ENCODE measurements around the gene PPM1K.
A peak's percentile ranks its signal among the peaks of the same experiment; 100 is the strongest.

The PPM1K gene

DNA sequence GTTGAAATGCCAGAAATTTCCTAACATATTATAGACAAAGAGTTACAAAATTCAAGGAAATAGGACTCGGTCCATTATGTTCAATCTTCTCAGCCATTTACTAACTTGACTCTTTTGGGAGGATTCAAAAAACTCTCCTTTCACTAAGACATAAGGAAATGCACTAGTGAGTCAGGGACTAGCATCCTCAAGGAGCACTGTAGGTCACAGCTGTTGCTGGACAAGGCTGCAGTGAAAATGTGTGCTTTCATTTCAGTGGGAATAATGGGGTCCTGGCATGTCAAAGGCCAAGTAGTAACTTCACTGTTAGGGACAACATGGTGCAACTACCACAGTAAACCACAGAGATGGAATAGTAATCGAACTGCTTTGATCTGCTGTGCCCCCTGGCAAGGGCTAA is 69.0 kb downstream of the PPM1K start:
- Histone ChIP-seq H3K9me3 (ENCODE audit: low read length) (no peaks in the 10 kb centered on the region), H3K9me2 (ENCODE audit: low read depth, low read length) (no peaks in the 10 kb centered on the region), H2AFZ (ENCODE audit: low read length) (no peak overlapping the region), H3K27ac (ENCODE audit: low read depth, low read length, poor library complexity, severe bottlenecking) (no peak overlapping the region), H3F3A (ENCODE audit: insufficient read depth, low read length) (no peaks in the 10 kb centered on the region), H3K4me3 (ENCODE audit: low read depth, low read length, poor library complexity, severe bottlenecking) (no peak overlapping the region), H3K9ac (ENCODE audit: low read length) (no peak overlapping the region), H3K4me1 (ENCODE audit: insufficient read depth, low read length, severe bottlenecking) (no peaks in the 10 kb centered on the region), H4K20me1 (ENCODE audit: insufficient read depth, low read length) (no peaks in the 10 kb centered on the region), H3K79me2 (ENCODE audit: insufficient read depth, low read length) (no peaks in the 10 kb centered on the region), H3K27me3 (ENCODE audit: insufficient read depth, low read length) (no peaks in the 10 kb centered on the region), H3K4me2 (ENCODE audit: low read length) (no peak overlapping the region), H3K36me3 (ENCODE audit: insufficient read depth, low read length) (no peaks in the 10 kb centered on the region)
- TF ChIP-seq, protein P1, sequence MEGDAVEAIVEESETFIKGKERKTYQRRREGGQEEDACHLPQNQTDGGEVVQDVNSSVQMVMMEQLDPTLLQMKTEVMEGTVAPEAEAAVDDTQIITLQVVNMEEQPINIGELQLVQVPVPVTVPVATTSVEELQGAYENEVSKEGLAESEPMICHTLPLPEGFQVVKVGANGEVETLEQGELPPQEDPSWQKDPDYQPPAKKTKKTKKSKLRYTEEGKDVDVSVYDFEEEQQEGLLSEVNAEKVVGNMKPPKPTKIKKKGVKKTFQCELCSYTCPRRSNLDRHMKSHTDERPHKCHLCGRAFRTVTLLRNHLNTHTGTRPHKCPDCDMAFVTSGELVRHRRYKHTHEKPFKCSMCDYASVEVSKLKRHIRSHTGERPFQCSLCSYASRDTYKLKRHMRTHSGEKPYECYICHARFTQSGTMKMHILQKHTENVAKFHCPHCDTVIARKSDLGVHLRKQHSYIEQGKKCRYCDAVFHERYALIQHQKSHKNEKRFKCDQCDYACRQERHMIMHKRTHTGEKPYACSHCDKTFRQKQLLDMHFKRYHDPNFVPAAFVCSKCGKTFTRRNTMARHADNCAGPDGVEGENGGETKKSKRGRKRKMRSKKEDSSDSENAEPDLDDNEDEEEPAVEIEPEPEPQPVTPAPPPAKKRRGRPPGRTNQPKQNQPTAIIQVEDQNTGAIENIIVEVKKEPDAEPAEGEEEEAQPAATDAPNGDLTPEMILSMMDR (IDR thresholded peaks at IDR 0.05; ENCODE audit: low read length), result no peak
- TF ChIP-seq EZH2 (IDR thresholded peaks at IDR 0.05; ENCODE audit: borderline replicate concordance, low read length), result no peak

DNA sequence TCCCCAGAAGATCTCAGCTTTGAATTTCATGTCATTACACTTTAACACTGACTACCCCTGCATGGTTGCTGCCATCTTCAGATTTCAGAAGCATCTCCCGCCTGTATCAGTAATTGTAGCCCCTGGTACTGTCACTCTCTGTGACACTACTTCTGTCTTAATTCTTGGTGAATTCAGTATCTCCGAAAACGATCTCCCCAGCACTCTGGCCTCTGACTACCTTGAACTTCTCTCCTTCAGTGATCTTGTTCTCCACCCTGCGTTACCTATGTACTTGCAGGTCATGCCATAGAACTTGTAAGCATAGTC is 72.2 kb downstream of the PPM1K start:
- no peak overlapping the region for H2AFZ ChIP-seq (ENCODE audit: low read length)
- H3F3A ChIP-seq (ENCODE audit: insufficient read depth, low read length), result no peaks in the 10 kb centered on the region
- H3K27ac ChIP-seq (ENCODE audit: low read depth, low read length, poor library complexity, severe bottlenecking), result no peak overlapping the region
- no peaks in the 10 kb centered on the region for H3K9me2 ChIP-seq (ENCODE audit: low read depth, low read length)
- H3K9ac ChIP-seq (ENCODE audit: low read length), result no peak overlapping the region
- no peaks in the 10 kb centered on the region for H3K4me1 ChIP-seq (ENCODE audit: insufficient read depth, low read length, severe bottlenecking)
- no peak overlapping the region for H3K4me3 ChIP-seq (ENCODE audit: low read depth, low read length, poor library complexity, severe bottlenecking)
- no peaks in the 10 kb centered on the region for H3K27me3 ChIP-seq (ENCODE audit: insufficient read depth, low read length)
- no peaks in the 10 kb centered on the region for H4K20me1 ChIP-seq (ENCODE audit: insufficient read depth, low read length)
- no peak for TF ChIP-seq EZH2 (IDR thresholded peaks at IDR 0.05; ENCODE audit: borderline replicate concordance, low read length)
- TF ChIP-seq, protein P1 (IDR thresholded peaks at IDR 0.05; ENCODE audit: low read length), result no peak
- H3K79me2 ChIP-seq (ENCODE audit: insufficient read depth, low read length), result no peaks in the 10 kb centered on the region
- H3K4me2 ChIP-seq (ENCODE audit: low read length), result no peak overlapping the region
- no peaks in the 10 kb centered on the region for H3K36me3 ChIP-seq (ENCODE audit: insufficient read depth, low read length)
- no peaks in the 10 kb centered on the region for H3K9me3 ChIP-seq (ENCODE audit: low read length)

GRCh38 chr4:88211473-88212252 is 72.7 kb downstream of the PPM1K start:
- Histone ChIP-seq H3K36me3 (ENCODE audit: insufficient read depth, low read length) (no peaks in the 10 kb centered on the region), H3K9me3 (ENCODE audit: low read length) (no peaks in the 10 kb centered on the region), H3K27me3 (ENCODE audit: insufficient read depth, low read length) (no peaks in the 10 kb centered on the region), H3K9ac (ENCODE audit: low read length) (no peak overlapping the region), H3K4me3 (ENCODE audit: low read depth, low read length, poor library complexity, severe bottlenecking) (no peak overlapping the region), H3K4me1 (ENCODE audit: insufficient read depth, low read length, severe bottlenecking) (no peaks in the 10 kb centered on the region), H3K4me2 (ENCODE audit: low read length) (no peak overlapping the region), H2AFZ (ENCODE audit: low read length) (no peak overlapping the region), H3K27ac (ENCODE audit: low read depth, low read length, poor library complexity, severe bottlenecking) (no peak overlapping the region), H3K9me2 (ENCODE audit: low read depth, low read length) (no peaks in the 10 kb centered on the region), H3K79me2 (ENCODE audit: insufficient read depth, low read length) (no peaks in the 10 kb centered on the region), H4K20me1 (ENCODE audit: insufficient read depth, low read length) (no peaks in the 10 kb centered on the region), H3F3A (ENCODE audit: insufficient read depth, low read length) (no peaks in the 10 kb centered on the region)
- no peak for TF ChIP-seq EZH2 (IDR thresholded peaks at IDR 0.05; ENCODE audit: borderline replicate concordance, low read length)
- TF ChIP-seq, protein P1 (IDR thresholded peaks at IDR 0.05; ENCODE audit: low read length), result peak; percentile 73
